Measurements from ENCODE around the gene TEAD1. TPM values are rescaled to one million over a fixed set of nuclear protein-coding genes. Genes with fewer than 3 reads are reported as not detected.

TEAD1 gene
- total RNA-seq, 1 donor: 176 TPM

DNA sequence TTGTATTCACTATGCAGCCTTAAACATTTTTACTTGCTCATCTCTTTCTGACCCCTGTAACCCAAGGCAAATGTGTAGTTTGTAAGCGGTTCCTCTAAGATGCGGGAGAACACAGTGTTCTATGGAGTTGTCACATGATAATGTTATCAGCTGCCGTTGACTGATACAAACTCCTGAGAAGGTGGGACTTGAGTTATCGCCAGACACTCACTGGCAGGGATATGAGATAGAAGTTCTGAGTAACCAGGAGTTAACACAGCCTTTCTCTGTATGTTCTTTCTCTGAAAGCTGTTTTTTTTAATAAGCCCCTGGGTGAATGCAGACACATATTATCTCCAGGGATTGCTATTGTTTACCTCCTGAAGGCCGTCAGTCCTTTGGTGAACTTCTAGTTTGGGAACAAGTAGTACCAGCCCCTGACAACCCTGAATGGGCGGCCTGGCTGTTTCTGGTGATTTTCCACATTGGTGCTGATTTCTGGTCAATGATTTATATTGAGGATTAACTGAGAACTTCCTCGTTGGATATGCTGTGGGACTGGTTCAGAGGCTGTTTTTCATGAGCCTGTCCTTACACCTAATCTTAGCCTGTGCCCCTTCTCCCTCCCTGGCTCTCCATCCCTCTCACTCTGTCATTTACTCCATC is 179.6 kb downstream of the TEAD1 start:
- no peak overlapping the region for H3K4me3 ChIP-seq (ENCODE audit: insufficient read depth, low read length)
- no peak for TF ChIP-seq CTCF (IDR thresholded peaks at IDR 0.05; ENCODE audit: extremely low read depth, low read depth, low read length)
- DNase-seq (ENCODE audit: insufficient read length, low spot score, missing footprints): no peak
- peaks cover 10% of the 10 kb centered on the region for H3K4me1 ChIP-seq (ENCODE audit: insufficient read depth, low read length)
- H4K20me1 ChIP-seq (ENCODE audit: insufficient read depth, low read length): peaks cover 54% of the 10 kb centered on the region
- no peaks in the 10 kb centered on the region for H3K36me3 ChIP-seq (ENCODE audit: insufficient read depth, low read length)
- peaks cover 93% of the 10 kb centered on the region for H3K79me2 ChIP-seq (ENCODE audit: insufficient read depth, low read length)
- no peaks in the 10 kb centered on the region for H3K27me3 ChIP-seq (ENCODE audit: insufficient read depth, low read length)
- H3K4me2 ChIP-seq (ENCODE audit: insufficient read depth, low read length): no peak overlapping the region
- no peaks in the 10 kb centered on the region for H3K9me3 ChIP-seq (ENCODE audit: low read depth, low read length)
- no peak overlapping the region for H3K27ac ChIP-seq (ENCODE audit: low read depth, low read length)
- H2AFZ ChIP-seq (ENCODE audit: low read length): no peak overlapping the region

DNA sequence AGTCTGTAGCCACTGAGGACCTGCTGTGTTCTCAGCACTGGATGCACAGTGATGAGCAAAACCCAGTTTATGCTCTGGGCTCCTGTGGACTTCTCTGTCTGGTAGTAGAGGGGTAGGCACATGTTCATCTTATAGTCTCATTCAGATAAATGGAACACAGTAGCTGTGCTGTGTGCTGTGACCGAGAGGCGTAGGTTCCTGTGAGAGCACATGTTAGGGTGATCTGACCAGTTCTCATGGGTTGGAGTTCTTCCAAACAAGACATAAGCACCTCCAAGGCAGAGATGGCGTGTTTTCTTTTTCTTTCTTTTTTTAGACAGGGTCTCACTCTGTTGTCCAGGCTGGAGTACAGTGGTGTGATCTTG is 180.1 kb downstream of the TEAD1 start:
- H4K20me1 ChIP-seq (ENCODE audit: insufficient read depth, low read length): peaks cover 57% of the 10 kb centered on the region
- DNase-seq (ENCODE audit: insufficient read length, low spot score, missing footprints): no peak
- no peaks in the 10 kb centered on the region for H3K9me3 ChIP-seq (ENCODE audit: low read depth, low read length)
- H3K36me3 ChIP-seq (ENCODE audit: insufficient read depth, low read length): no peaks in the 10 kb centered on the region
- no peak overlapping the region for H3K4me2 ChIP-seq (ENCODE audit: insufficient read depth, low read length)
- H3K4me3 ChIP-seq (ENCODE audit: insufficient read depth, low read length): no peak overlapping the region
- TF ChIP-seq CTCF (IDR thresholded peaks at IDR 0.05; ENCODE audit: extremely low read depth, low read depth, low read length): no peak
- no peaks in the 10 kb centered on the region for H3K27me3 ChIP-seq (ENCODE audit: insufficient read depth, low read length)
- peaks cover 10% of the 10 kb centered on the region for H3K4me1 ChIP-seq (ENCODE audit: insufficient read depth, low read length)
- no peak overlapping the region for H2AFZ ChIP-seq (ENCODE audit: low read length)
- H3K79me2 ChIP-seq (ENCODE audit: insufficient read depth, low read length): peaks cover 93% of the 10 kb centered on the region
- H3K27ac ChIP-seq (ENCODE audit: low read depth, low read length): no peak overlapping the region

DNA sequence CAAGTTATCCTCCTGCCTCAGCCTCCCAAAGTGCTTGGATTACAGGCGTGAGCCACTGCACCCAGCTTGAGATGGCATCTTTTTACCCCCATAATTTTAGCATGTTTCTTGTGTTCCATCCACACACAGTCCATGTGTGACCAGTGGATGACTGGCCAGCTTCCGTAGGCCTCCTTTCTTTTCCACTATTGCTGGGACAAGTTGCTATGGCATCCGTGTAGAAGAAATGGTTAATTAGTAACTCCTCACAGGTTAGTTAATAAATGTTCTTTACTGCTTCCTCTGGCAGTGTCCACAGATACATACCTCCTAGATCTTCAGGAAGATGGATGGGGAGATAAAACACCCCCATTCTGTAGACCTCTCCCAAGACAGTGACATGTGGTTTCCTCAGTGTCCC is 180.6 kb downstream of the TEAD1 start:
- Histone ChIP-seq H3K4me3 (ENCODE audit: insufficient read depth, low read length) (no peak overlapping the region), H3K4me1 (ENCODE audit: insufficient read depth, low read length) (peaks cover 10% of the 10 kb centered on the region), H2AFZ (ENCODE audit: low read length) (no peak overlapping the region), H4K20me1 (ENCODE audit: insufficient read depth, low read length) (peaks cover 60% of the 10 kb centered on the region), H3K9me3 (ENCODE audit: low read depth, low read length) (no peaks in the 10 kb centered on the region), H3K27me3 (ENCODE audit: insufficient read depth, low read length) (no peaks in the 10 kb centered on the region), H3K27ac (ENCODE audit: low read depth, low read length) (no peak overlapping the region), H3K36me3 (ENCODE audit: insufficient read depth, low read length) (no peaks in the 10 kb centered on the region), H3K4me2 (ENCODE audit: insufficient read depth, low read length) (no peak overlapping the region), H3K79me2 (ENCODE audit: insufficient read depth, low read length) (peaks cover 93% of the 10 kb centered on the region)
- DNase-seq (ENCODE audit: insufficient read length, low spot score, missing footprints): no peak
- no peak for TF ChIP-seq CTCF (IDR thresholded peaks at IDR 0.05; ENCODE audit: extremely low read depth, low read depth, low read length)

GRCh38 chr11:12856338-12856737 is 182.1 kb downstream of the TEAD1 start:
- Histone ChIP-seq H3K27me3 (ENCODE audit: insufficient read depth, low read length) (no peaks in the 10 kb centered on the region), H2AFZ (ENCODE audit: low read length) (no peak overlapping the region), H3K79me2 (ENCODE audit: insufficient read depth, low read length) (peaks cover 94% of the 10 kb centered on the region), H3K4me2 (ENCODE audit: insufficient read depth, low read length) (no peak overlapping the region), H3K9me3 (ENCODE audit: low read depth, low read length) (no peaks in the 10 kb centered on the region), H4K20me1 (ENCODE audit: insufficient read depth, low read length) (peaks cover 65% of the 10 kb centered on the region), H3K4me3 (ENCODE audit: insufficient read depth, low read length) (no peak overlapping the region), H3K36me3 (ENCODE audit: insufficient read depth, low read length) (no peaks in the 10 kb centered on the region), H3K4me1 (ENCODE audit: insufficient read depth, low read length) (peaks cover 10% of the 10 kb centered on the region), H3K27ac (ENCODE audit: low read depth, low read length) (no peak overlapping the region)
- no peak for DNase-seq (ENCODE audit: insufficient read length, low spot score, missing footprints)
- no peak for TF ChIP-seq CTCF (IDR thresholded peaks at IDR 0.05; ENCODE audit: extremely low read depth, low read depth, low read length)
